ENCODE data around the gene RASSF6.
"Not testable (repeated sequence)": the region's sequence is repeated elsewhere in the genome, so short reads cannot be mapped to it uniquely, and the experiment has no call there.

Gene RASSF6

DNA sequence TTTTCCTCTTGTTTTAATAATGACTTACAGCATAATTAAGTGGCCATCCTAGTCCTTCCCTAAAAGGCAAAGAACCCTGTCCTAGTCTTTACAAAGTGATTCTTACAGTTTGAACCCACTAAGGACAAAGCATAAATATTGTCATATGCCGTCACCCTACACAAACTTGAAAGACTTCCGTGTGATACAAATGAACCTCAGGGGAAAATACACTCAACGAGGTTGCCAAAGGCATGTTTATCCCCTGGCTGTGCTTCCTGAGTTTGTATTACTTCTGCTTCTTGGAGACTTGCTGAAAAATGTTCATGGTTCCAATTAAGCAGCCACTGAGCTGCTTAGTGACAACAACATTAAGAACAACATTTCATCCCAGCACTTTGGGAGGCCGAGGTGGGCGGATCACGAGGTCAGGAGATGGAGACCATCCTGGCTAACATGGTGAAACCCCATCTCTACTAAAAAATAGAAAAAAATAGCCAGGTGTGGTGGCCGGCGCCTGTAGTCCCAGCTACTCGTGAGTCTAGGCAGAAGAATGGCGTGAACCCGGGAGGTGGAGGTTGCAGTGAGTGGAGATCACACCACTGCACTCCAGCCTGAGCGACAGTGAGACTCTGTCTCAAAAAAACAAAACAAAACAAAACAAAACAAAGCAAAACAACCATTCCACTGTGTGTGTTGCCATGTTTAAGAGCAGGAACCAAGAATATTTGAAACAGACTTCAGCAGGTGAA lies 16.2 kb downstream of the RASSF6 start:
- FAIRE-seq (no peak), DNase-seq (ENCODE audit: insufficient read length, low spot score) (no peak)
- TF ChIP-seq POLR2A (IDR thresholded peaks at IDR 0.05; ENCODE audit: low read depth, low read length): no peak

DNA sequence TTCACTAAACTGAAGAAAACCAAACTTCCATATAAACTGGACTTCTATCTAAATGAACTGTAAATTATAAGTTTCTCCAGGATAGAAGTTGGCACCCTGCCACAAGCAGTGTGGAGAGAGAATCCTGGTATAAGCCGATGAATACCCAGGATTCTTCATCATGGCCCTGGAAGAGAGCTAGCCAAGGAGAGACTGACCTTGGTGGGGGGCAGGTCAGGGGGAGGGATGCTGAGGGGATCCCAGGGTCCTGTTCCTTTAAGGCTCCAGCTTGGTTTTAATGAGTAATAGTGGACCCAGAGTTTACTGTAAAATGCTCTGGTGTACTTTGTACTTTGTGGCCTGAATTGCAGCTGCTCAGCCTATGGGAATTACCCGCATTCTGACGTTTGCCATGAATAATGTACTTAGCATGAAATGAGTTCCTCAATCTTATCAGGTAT lies 16.9 kb downstream of the RASSF6 start:
- DNase-seq (ENCODE audit: insufficient read length, low spot score) (no peak), FAIRE-seq (peak; percentile 66)
- no peak for TF ChIP-seq POLR2A (IDR thresholded peaks at IDR 0.05; ENCODE audit: low read depth, low read length)

DNA sequence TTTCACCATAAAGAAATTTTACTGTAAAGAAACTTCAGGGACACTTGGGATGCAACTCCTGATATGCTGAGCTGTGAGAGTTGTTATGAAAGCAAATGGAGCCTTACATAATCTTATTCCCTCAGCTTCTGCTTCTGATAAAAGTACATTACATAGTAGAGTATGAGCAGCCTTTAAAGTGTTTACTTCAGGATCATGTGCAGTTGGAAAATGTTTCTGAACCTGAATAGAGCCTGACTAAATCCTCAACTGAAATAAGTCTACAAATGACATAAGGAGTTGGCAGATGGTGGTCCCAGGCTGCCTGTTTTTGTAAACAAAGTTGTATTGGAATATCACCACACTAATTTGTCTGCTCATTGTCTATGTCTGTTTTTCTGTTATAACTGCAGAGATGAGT lies 19.3 kb downstream of the RASSF6 start:
- TF ChIP-seq POLR2A (IDR thresholded peaks at IDR 0.05; ENCODE audit: low read depth, low read length): no peak
- FAIRE-seq (no peak), DNase-seq (ENCODE audit: insufficient read length, low spot score) (no peak)

DNA sequence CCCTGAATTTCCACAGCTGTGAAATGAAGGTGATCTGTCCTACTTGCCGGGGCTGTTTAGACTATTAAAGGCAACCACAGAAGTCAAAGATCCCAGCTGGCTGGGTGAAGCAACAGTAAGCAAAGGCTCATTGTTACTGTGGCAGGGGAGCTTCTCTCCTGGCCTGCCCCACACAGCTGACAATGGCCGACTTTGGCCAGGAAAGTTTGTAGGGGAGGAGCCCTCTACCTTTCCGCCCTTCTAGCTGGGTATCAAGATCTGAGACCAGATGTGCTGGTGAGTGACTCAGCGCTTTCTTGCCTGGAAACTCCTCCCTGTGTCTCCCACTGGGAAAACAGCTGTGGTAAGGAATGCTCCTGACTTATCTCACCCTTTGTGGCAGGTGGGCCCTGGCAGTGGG lies 21.1 kb downstream of the RASSF6 start:
- TF ChIP-seq POLR2A (IDR thresholded peaks at IDR 0.05; ENCODE audit: low read depth, low read length): no peak
- DNase-seq (ENCODE audit: insufficient read length, low spot score) (no peak), FAIRE-seq (peak; percentile 90)

DNA sequence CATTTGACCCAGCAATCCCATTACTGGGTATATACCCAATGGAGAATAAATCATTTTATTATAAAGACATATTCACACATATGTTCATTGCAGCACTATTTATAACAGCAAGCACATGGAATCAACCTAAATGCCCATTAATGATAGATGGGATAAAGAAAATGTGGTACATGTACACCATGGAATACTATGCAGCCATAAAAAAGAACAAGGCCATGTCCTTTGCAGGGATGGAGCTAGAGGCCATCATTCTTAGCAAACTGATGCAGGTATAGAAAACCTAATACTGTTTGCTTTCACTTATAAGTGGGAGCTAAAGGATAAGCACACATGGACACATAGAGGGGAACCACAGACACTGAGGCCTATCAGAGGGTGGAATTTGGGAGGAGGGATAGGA lies 22.6 kb downstream of the RASSF6 start:
- TF ChIP-seq POLR2A (IDR thresholded peaks at IDR 0.05; ENCODE audit: low read depth, low read length): no peak
- DNase-seq (ENCODE audit: insufficient read length, low spot score) (no peak), FAIRE-seq (no peak)

DNA sequence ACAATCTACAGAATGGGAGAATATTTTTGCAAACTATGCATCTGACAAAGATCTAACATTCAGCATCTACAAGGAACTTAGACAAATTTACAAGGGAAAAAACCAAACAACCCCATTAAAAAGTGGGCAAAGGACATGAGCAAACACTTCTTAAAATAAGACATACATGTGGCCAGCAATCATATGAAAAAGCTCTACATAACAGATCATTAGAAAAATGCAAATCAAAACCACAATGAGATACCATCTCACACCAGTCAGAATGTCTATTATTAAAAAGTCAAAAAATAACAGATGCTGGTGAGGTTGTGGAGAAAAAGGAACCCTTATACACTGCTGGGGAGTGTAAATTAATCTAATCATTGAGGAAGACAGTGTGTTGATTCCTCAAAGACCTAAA lies 23.1 kb downstream of the RASSF6 start:
- not testable (repeated sequence) for DNase-seq (ENCODE audit: insufficient read length, low spot score); FAIRE-seq

DNA sequence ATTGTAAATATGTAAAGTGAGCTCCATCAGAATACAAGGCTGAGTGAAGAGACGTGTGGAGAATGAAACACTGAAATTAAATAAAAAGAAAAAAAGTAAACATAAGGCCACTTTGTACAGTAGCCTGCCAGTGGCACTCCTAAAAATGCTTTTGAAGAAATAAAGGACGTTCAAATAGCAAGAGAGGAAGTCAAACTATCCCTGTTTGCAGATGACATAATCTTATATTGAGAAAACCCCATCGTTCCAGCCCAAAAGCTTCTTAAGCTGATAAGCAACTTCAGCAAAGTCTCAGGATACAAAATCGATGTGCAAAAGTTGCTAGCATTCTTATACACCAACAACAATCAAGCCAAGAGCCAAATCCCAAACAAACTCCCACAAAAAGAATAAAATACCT lies 24.2 kb downstream of the RASSF6 start:
- no peak for TF ChIP-seq POLR2A (IDR thresholded peaks at IDR 0.05; ENCODE audit: low read depth, low read length)
- FAIRE-seq (no peak), DNase-seq (ENCODE audit: insufficient read length, low spot score) (no peak)

DNA sequence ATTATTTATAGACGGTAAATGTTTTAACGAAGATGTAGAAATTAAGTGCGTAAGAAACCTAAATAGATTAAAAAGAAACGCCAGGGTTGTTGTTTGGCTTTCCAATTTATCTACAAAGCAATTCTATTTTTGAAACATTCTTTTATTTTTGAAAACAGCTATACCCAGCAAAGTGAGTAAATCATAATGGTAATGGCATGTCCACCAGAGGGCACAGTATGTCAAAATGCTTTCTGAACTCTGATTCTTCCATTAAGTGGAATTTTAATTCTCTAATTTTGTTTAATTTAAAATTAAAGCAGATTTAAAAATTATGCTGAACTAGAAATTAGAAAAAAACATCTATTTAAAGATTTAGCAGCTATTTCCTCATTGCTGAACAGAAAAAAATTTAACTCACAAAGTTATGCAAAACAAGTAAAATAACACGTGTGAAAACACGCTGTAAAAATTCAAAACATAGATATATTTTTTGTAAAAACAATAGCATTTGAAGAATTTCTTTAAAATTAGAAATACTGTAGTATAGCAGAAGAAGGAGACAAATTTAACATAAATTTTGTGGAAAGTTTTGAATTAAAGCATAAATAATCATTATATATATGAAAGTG lies 26.5 kb downstream of the RASSF6 start:
- FAIRE-seq (no peak), DNase-seq (ENCODE audit: insufficient read length, low spot score) (no peak)
- no peak for TF ChIP-seq POLR2A (IDR thresholded peaks at IDR 0.05; ENCODE audit: low read depth, low read length)

DNA sequence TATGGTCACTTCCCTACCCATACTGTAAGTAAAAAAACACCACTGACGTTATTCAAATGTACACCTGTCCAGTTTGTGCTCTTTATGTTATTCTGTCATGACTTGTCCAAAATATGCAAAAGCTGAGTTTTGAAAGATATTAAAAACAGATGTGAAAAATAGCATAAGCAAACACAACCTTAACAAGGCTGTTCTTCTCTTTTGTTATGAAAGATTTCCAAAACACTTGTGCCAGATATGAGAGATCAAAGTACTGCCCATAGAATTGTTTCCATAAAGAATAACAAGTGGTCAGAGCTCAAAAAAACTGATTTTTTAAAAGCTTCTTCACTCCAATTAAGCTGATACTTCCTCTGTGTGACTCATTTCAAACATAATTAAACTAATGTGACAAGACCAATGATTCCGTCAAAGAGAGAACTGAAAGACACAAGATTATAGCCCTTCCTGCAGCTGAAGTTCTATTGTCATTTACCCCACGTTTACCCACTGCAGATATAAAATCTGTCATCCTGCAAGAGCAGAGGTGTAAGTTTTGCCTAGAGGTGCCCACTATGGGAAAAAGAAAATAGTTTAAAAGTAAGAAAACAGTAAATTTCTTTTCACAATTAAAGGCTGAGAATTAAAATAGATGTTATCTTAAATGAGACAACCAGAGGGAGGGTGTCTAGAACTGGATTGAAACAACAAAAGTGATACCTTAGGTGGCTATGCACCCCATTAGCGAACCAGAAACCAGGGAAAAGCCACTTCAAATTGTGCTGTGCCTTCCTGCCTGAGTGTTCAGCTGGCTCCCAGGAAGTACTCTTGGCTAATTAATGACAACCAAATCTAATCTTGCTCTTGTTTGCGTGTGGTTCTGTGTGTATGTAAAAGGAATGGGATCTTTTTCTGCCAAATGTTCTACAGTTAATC lies 30.1 kb downstream of the RASSF6 start:
- DNase-seq (ENCODE audit: insufficient read length, low spot score): no peak
- no peak for FAIRE-seq
- TF ChIP-seq POLR2A (IDR thresholded peaks at IDR 0.05; ENCODE audit: low read depth, low read length): no peak

DNA sequence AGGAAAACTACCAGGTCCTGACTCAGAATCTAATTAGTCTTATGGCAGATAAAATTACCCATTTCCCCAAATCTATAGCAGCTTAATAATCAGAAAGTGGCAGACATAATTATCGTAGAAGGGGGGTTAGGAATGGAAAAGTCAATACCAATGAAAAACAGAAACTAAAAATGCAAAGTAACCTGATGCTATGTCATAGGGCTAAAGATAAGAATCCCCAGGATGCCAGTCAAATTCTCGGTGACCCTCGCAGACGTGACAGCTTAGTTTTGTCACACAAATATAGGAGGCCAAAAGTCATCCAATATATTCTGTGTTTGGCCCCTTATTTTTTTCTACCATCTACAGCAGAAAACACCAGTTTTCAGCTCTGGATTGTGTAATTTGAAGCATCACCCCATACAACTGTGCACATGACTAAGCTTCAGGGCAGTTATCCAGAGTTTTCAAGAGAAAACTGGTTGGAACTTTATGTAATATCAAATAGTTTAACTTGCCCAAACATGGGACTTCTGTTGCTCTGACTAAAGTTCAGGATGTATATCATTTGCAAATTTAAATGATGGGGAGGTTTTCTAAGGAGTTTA lies 30.9 kb downstream of the RASSF6 start:
- FAIRE-seq: no peak
- DNase-seq (ENCODE audit: insufficient read length, low spot score): no peak
- no peak for TF ChIP-seq POLR2A (IDR thresholded peaks at IDR 0.05; ENCODE audit: low read depth, low read length)

DNA sequence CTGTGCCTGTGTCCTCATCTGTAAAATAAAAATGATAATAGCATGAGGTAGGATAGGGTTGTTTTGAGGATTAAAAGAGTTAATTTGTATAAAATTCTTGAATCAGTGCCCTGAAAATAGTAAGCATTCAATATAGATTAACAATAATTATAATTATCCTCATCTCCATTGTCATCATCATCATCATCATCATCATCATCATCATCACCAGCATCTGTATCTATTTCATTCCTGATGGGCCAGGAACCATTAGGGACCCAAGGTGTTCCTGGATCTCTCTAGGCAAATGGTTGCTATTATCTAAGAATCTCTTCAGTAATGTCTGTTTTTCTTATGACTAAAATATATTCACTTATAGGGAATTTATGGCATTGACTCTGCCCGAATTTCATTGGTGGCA lies 31.6 kb downstream of the RASSF6 start:
- DNase-seq (ENCODE audit: insufficient read length, low spot score) (no peak), FAIRE-seq (no peak)
- no peak for TF ChIP-seq POLR2A (IDR thresholded peaks at IDR 0.05; ENCODE audit: low read depth, low read length)

DNA sequence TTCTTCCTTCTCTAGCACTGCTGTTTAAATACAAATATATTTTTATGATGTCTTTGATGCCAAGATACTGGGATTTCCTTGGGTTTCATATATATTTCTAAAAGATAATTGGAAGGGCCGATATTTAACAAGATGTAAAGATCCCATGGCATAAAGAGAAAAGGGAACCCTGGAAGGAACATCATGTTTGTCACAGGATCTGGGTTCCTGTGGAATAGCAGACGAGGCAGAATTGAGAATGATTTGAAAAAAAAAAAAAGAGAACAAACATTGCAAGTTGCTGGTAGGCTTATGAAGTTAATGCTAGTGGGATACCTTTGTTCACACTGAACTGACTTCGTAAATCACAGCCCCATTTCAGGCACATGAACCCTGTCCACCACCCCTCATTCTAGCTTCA lies 33.6 kb downstream of the RASSF6 start:
- FAIRE-seq: no peak
- DNase-seq (ENCODE audit: insufficient read length, low spot score): no peak
- no peak for TF ChIP-seq POLR2A (IDR thresholded peaks at IDR 0.05; ENCODE audit: low read depth, low read length)

DNA sequence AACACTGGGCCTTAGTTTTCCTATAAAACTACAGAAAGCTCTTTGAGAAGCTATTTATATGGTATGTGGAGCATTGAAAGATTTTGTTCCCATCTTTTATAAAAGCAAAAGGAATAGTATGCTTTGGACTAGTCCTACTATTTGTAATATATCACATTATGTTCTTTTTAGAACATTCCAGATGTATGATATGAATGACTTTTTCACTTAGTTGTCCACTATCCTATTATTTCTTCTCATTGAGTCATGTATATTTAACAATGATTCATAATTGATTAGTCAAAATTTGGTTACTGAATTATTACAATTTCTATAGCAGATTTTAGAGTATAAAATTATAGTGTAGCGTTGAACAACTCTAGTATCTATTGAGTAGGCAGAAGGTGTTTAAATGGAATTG lies 34.2 kb downstream of the RASSF6 start:
- no peak for TF ChIP-seq POLR2A (IDR thresholded peaks at IDR 0.05; ENCODE audit: low read depth, low read length)
- FAIRE-seq: no peak

DNA sequence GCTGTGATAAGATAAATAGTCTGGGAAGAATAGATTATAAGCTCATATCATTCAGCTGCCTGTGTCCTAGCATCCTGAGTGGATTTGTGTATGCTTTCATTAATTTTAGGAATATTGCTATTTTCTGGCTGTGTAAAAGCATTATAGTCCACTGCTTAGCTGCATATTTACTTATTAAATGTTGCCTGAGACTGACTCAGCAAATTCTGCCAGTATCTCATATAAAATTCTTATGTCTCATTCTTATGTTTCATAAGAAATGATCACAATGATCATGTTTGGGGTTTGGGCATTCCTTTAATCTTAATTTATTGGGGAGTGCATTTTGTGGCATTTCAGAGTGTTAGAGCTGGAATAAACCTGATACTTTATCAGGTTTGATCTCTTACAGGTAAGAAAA lies 34.9 kb downstream of the RASSF6 start:
- no peak for FAIRE-seq
- TF ChIP-seq POLR2A (IDR thresholded peaks at IDR 0.05; ENCODE audit: low read depth, low read length): no peak

More for the DNA sequence above, 34.2 kb downstream of the RASSF6 start:
- DNase-seq (ENCODE audit: insufficient read length, low spot score): no peak

More for the DNA sequence above, 34.9 kb downstream of the RASSF6 start:
- DNase-seq (ENCODE audit: insufficient read length, low spot score): no peak

All from H54 (cell line).